Inferior parietal cortex (tissue), 1 donor: ENCODE data around the gene LTF.
"Not testable (repeated sequence)": the region's sequence is repeated elsewhere in the genome, so short reads cannot be mapped to it uniquely, and the experiment has no call there.

ENCODE experiments used
- DNase-seq: peaks from one replicate; pipeline ENCODE4 v3.0.0-alpha.2; 2016; ENCODE audit errors: extremely low spot score

The LTF gene

GRCh38 chr3:46395766-46396530 lies 68.8 kb downstream of the LTF start:
- DNase-seq: no peak

- no peak for DNase-seq
These were observed 69.5 kb downstream of the LTF start for GRCh38 chr3:46395210-46395661.

DNA sequence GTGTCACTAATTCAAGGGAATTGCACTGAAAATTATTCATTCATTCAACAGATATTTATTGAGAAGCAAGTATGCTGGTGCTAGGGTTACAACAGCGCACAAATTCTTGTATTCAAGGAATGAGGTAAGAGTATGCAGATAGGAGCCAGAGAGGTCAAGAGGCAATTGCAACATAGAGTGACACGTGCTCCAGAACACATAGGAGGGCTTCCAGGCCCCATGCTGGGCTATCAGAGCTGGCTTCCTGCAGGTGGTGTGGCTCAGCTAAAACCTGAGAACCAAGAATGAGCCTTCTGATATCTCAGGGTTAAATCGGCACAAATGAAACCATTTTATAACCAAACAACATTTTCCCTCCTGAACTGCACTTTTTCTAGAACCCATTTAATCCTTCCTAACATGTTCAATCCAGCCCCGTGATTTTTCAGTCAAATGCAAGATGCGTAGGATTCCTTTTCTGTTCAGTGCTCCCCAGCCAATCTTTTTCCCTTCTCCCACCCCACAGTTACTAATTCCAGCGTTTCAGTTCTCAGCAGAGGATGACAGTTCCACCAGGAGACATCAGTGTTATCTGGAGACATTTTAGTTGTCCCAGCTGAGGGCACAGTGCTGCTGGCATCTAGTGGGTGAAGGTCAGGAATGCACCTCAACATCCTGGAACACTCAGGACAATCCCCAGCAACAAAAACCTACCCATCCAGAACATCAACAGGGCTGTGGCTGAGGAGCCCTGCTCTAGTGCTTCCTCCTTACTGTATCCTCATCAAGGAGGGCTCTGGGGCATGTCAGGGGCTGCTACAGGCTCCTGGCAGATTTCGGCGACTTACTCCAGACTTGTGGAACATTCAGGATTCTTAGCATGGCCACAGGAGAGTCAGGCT lies 70.9 kb downstream of the LTF start:
- DNase-seq: no peak

DNA sequence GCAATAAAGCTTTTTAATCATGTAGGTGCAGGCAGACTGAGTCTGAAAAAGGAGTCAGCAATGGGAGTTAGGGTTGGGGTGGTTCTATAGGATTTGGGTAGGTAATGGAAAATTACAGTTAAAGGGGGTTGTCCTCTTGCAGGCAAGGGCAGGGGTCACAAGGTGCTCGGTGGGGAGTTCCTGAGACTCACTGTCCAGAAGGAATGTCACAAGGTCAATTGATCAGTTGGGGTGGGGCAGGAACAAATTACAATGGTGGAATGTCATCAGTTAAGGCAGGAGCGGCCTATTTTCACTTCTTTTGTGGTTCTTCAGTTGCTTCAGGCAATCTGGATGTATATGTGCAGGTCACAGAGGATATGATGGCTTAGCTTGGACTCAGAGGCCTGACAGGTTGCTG lies 71.7 kb downstream of the LTF start:
- no peak for DNase-seq

DNA sequence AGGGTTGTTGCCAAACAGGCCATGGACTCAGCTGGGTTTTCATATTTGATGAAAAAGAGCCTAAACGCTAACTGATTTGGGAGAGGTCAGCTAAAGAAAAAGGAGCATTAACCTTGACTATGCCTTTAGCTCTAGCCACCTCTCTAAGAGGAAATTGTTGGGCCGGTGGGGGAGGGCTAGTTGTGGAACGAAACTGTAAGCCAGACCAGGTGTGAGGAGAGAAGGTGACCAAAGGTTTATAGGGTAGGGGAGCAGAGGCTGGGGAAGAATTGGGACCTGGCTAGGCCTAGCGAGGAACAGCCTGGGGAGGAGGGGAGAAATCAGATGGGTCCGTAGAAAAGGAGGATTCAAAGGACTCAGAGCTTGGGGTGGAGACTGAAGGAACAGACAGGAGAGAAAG lies 73.2 kb downstream of the LTF start:
- DNase-seq: not testable (repeated sequence)

DNA sequence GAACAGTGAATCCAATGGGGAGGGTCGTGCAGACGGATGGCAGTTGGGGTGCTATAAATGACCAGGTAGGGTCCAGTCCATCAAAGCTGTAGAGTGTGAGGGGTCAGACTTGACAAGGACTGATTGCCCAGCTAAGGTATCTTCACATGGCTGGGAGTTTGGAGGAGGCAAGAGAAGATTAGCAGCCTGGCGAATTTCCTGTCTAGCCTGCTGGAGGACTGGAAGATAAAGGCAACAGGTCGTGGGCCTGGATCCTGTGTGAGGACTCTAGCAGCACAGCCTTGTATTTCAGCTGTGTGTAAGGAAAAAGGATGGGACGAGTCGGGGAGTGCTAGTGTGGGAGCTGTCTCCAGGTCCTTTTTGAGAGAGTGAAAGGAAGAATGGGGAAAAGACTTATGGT lies 75.4 kb downstream of the LTF start:
- DNase-seq: no peak

- DNase-seq: not testable (repeated sequence)
These were observed 75.9 kb downstream of the LTF start for GRCh38 chr3:46388847-46389246.

DNA sequence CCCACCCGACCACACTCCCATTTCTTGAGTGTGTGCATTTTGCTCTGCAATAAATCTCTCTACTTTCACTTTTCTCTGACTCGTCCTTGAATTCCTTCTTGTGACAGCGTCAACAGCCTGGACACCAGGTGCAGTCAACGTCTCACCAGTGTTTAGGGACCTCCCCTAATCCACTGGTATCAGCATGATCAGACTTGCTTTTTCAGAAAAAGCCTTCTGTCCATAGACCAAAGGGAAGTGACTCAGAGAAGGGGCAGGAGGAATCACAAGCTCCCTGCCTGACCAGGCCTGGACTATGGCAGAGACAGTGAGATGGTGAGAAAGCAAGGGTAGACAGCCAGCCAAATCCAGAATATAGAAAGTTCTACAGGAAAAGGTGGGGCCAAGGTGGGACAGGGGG lies 78.5 kb downstream of the LTF start:
- no peak for DNase-seq
